ENCODE results near the gene BMX. TPM values are rescaled to one million over a fixed set of nuclear protein-coding genes. Genes with fewer than 3 reads are reported as not detected.

BMX gene
- total and polyA plus RNA-seq, 9 of the 15 experiments (the other 6 are each of a cell fraction or from before 2014, with no cell fraction given) = 0.45 to 4.2 (median 1.8) TPM

- TF ChIP-seq E2F8 (IDR thresholded peaks at IDR 0.05; ENCODE audit: low read depth, partially characterized antibody) (no peak), EP300 (IDR thresholded peaks at IDR 0.05; ENCODE audit: low read length) (no peak), E2F6 (IDR thresholded peaks at IDR 0.05; ENCODE audit: borderline replicate concordance in 1 of 2, extremely low read depth in 1 of 2, insufficient read depth in 1 of 2, insufficient read length in 1 of 2, low read depth in 1 of 2, low read length in 1 of 2, poor library complexity in 1 of 2, severe bottlenecking in 1 of 2) (no peak), GABPA (tag; conservative IDR thresholded peaks at IDR 0.05; ENCODE audit: low read depth) (no peak), SFPQ (IDR thresholded peaks at IDR 0.05; ENCODE audit: low read depth, low read length) (no peak), CCNT2 (IDR thresholded peaks at IDR 0.05; ENCODE audit: borderline replicate concordance, extremely low read depth, insufficient read length, low read depth, low read length) (no peak), PURB (CRISPR knock-in tag; IDR thresholded peaks at IDR 0.05; ENCODE audit: low read depth) (no peak), ZNF197 (CRISPR knock-in tag; IDR thresholded peaks at IDR 0.05; ENCODE audit: low read depth) (no peak)
These were observed 35.3 kb upstream of the BMX start (continued) for GRCh38 chrX:15465347-15465746.
